Left lung (tissue), 10 donors: ENCODE data around the gene TAOK2. TPM values are rescaled to one million over a fixed set of nuclear protein-coding genes. Genes with fewer than 3 reads are reported as not detected.

Experiments
- ATAC-seq: fragments of 200-7000 bp; cut with Tn5 transposase; one replicate; pipeline ENCODE4 v1.9.1; 2020; ENCODE audit warnings: moderate library complexity
- DNase-seq, 4 donors: peaks; one replicate each; pipeline ENCODE4 v3.0.0-alpha.2; 2013 to 2020
- H3K27ac ChIP-seq, 2 donors: fragments of 200-600 bp; sonication (generic) in 1 of 2; one replicate each; pipeline versions ENCODE4 v1.5.0 to v1.8.0; 2020 to 2021
- H3K27me3 ChIP-seq, 2 donors: fragments of 200-600 bp; sonication (generic) in 1 of 2; one replicate each; pipeline versions ENCODE4 v1.5.0 to v1.8.0; 2020 to 2021
- H3K36me3 ChIP-seq, 2 donors: fragments of 200-600 bp; sonication (generic) in 1 of 2; one replicate each; pipeline versions ENCODE4 v1.5.0 to v1.8.0; 2020 to 2021
- H3K4me1 ChIP-seq, 2 donors: fragments of 200-600 bp; one replicate each; pipeline ENCODE4 v1.8.0; 2021
- H3K4me3 ChIP-seq, 2 donors: fragments of 200-600 bp; sonication (generic) in 1 of 2; one replicate each; pipeline versions ENCODE4 v1.5.0 to v1.8.0; 2020 to 2021; ENCODE audit warnings: mild to moderate bottlenecking in 1 of 2
- H3K9me3 ChIP-seq, 2 donors: fragments of 200-600 bp; sonication (generic) in 1 of 2; one replicate each; pipeline versions ENCODE4 v1.5.0 to v1.8.0; 2020 to 2021
- CTCF ChIP-seq, 2 donors: fragments of 200-600 bp; sonication (generic) in 1 of 2; IDR thresholded peaks; one replicate each; pipeline versions ENCODE4 v1.5.0 to v1.8.0; 2021; ENCODE audit warnings: antibody characterized with exemption in 2 of 2
- intact Hi-C, 2 donors: fragments of 100-400 bp; cut with DNase I; formaldehyde crosslinking; loops; one replicate each; pipeline versions ENCODE4 v1.11.2 to v1.14.2; 2022
- polyA plus RNA-seq, 6 donors: library from polyadenylated mRNA; unstranded; fragments of 120-200 nt; gene quantifications; one replicate each; pipeline ENCODE4 v1.2.1, GENCODE V29; 2013; ENCODE audit not compliant: insufficient read length in 6 of 6
- total RNA-seq, 2 donors: library from RNA; stranded (reverse); fragmentation: NEBNext Ultra II Directional; extraction: Animal tissue kit (Norgen Biotek cat#: 25700); gene quantifications; one replicate each; pipeline ENCODE4 v1.2.1, GENCODE V29; 2021
- donor health status: DM: no; HTN: yes; CAD: no.
- donor health status: DM: no; HTN: no; CAD: no.

The TAOK2 gene
- total and polyA plus RNA-seq, 8 donors, result 47.5 to 71.4 (median 57.4) TPM

GRCh38 chr16:29961127-29961478, 12.6 kb upstream of the TAOK2 start:
- peak overlapping the region; percentile 77 to 78 for H3K4me3 ChIP-seq
- intact Hi-C loops, result no loop called here
- peak overlapping the region; percentile 92 to 93 for H3K27ac ChIP-seq
- H3K9me3 ChIP-seq, result no peaks in the 10 kb centered on the region
- DNase-seq (no peak), ATAC-seq (no peak)
- H3K4me1 ChIP-seq, result peaks cover 9 to 28% of the 10 kb centered on the region in 2 donors
- no peaks in the 10 kb centered on the region for H3K27me3 ChIP-seq
- no peak for TF ChIP-seq CTCF (IDR thresholded peaks at IDR 0.05)
- peaks cover 0 to 6% of the 10 kb centered on the region in 2 donors for H3K36me3 ChIP-seq

GRCh38 chr16:29961479-29962343, 12.0 kb upstream of the TAOK2 start, which contains the start of gene TMEM219:
Gene TMEM219, plus strand, starts transcription at chr16:29962079. Its CDS starts 1,065 bp downstream, at chr16:29963144.
- H3K9me3 ChIP-seq, result no peaks in the 10 kb centered on the region
- intact Hi-C loops, result no loop called here
- H3K27ac ChIP-seq, result peak within 1 kb of the TSS; percentile 92 to 93
- peaks cover 0 to 8% of the 10 kb centered on the region in 2 donors for H3K36me3 ChIP-seq
- H3K4me3 ChIP-seq, result peak within 1 kb of the TSS; percentile 77 to 78
- peak; percentile 51 to 72 for TF ChIP-seq CTCF (IDR thresholded peaks at IDR 0.05)
- DNase-seq (peak; percentile 91 to 98 (median 96)), ATAC-seq (peak; percentile 97)
- no peaks in the 10 kb centered on the region for H3K27me3 ChIP-seq
- H3K4me1 ChIP-seq, result peaks cover 9 to 34% of the 10 kb centered on the region in 2 donors

- ATAC-seq, result peak; percentile 69
- H3K4me1 ChIP-seq, result peaks cover 9 to 34% of the 10 kb centered on the region in 2 donors
- TF ChIP-seq CTCF (IDR thresholded peaks at IDR 0.05), result no peak
- peak overlapping the region; percentile 77 to 78 for H3K4me3 ChIP-seq
- H3K9me3 ChIP-seq, result no peaks in the 10 kb centered on the region
- peaks cover 0 to 14% of the 10 kb centered on the region in 2 donors for H3K36me3 ChIP-seq
- intact Hi-C loops, result no loop called here
- no peaks in the 10 kb centered on the region for H3K27me3 ChIP-seq
- peak in 2 of 4 donors; percentile 49 to 76 for DNase-seq
- H3K27ac ChIP-seq, result peak overlapping the region; percentile 92 to 93
Measured at GRCh38 chr16:29962344-29962994, 11.2 kb upstream of the TAOK2 start.

- no peak for ATAC-seq
Measured at GRCh38 chr16:29963021-29963743, 10.5 kb upstream of the TAOK2 start.

More at GRCh38 chr16:29963021-29963743, 10.5 kb upstream of the TAOK2 start:
- no peak for TF ChIP-seq CTCF (IDR thresholded peaks at IDR 0.05)
- peak overlapping the region; percentile 77 to 78 for H3K4me3 ChIP-seq
- peaks cover 0 to 20% of the 10 kb centered on the region in 2 donors for H3K36me3 ChIP-seq
- H3K27me3 ChIP-seq, result no peaks in the 10 kb centered on the region
- intact Hi-C loops, result no loop called here
- H3K27ac ChIP-seq, result peak overlapping the region; percentile 92 to 93
- peaks cover 9 to 34% of the 10 kb centered on the region in 2 donors for H3K4me1 ChIP-seq
- peak in 1 of 4 donors; percentile 79 for DNase-seq
- no peaks in the 10 kb centered on the region for H3K9me3 ChIP-seq
